PC-9 (cell line): ENCODE results near the gene GLS.

Source experiments
- EZH2 ChIP-seq: fragments of 200-600 bp; sonication (generic); IDR thresholded peaks from 2 replicates; pipeline ENCODE4 v1.8.0; 2017; ENCODE audit warnings: antibody characterized with exemption, low read depth
- TF ChIP-seq, protein P1 (sequence below): fragments of 200-600 bp; sonication (generic); conservative IDR thresholded peaks from 2 replicates; pipeline ENCODE4 v1.6.1; 2017; ENCODE audit warnings: mixed run types, antibody characterized with exemption, mild to moderate bottlenecking, moderate library complexity

DNA sequence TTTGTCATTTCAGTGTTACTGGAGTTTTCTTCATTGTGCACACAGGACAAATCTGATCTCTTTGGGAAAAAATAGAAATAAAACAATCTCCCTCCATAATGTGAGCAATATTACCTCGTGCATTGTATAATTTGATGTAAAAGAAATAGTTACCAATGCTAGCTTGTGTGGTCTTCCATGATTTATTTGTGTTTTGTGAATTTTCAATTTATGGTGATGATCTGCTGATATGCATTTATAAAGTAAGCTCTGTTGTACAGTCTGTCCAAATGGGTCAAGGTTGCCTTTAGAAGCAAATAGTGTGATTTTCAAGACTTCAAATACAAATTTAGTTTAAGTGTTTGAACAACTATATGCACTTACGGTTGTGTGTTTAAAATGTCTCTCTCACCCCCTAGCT lies 82.5 kb downstream of the GLS start:
- TF ChIP-seq, protein P1, sequence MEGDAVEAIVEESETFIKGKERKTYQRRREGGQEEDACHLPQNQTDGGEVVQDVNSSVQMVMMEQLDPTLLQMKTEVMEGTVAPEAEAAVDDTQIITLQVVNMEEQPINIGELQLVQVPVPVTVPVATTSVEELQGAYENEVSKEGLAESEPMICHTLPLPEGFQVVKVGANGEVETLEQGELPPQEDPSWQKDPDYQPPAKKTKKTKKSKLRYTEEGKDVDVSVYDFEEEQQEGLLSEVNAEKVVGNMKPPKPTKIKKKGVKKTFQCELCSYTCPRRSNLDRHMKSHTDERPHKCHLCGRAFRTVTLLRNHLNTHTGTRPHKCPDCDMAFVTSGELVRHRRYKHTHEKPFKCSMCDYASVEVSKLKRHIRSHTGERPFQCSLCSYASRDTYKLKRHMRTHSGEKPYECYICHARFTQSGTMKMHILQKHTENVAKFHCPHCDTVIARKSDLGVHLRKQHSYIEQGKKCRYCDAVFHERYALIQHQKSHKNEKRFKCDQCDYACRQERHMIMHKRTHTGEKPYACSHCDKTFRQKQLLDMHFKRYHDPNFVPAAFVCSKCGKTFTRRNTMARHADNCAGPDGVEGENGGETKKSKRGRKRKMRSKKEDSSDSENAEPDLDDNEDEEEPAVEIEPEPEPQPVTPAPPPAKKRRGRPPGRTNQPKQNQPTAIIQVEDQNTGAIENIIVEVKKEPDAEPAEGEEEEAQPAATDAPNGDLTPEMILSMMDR: no peak
- no peak for TF ChIP-seq EZH2
